NCI-H2227 (cell line): ENCODE measurements around the gene FNBP1.
"Not testable (repeated sequence)": the region's sequence is repeated elsewhere in the genome, so short reads cannot be mapped to it uniquely, and the experiment has no call there.

Source experiments
- DNase-seq: peaks from one replicate; lab custom pipeline; 2025; ENCODE audit not compliant: unreplicated experiment; lab: John Stamatoyannopoulos, UW

Gene FNBP1

GRCh38 chr9:129995409-129996160 is 47.4 kb downstream of the FNBP1 start:
- no peak for DNase-seq

GRCh38 chr9:129994882-129995281 is 48.1 kb downstream of the FNBP1 start:
- no peak for DNase-seq

GRCh38 chr9:129991139-129991538 is 51.9 kb downstream of the FNBP1 start:
- DNase-seq, result not testable (repeated sequence)

- no peak for DNase-seq
Measured at GRCh38 chr9:129990269-129991010, 52.5 kb downstream of the FNBP1 start.

- no peak for DNase-seq
Measured at GRCh38 chr9:129989740-129990139, 53.2 kb downstream of the FNBP1 start.

GRCh38 chr9:129989362-129989708 is 53.7 kb downstream of the FNBP1 start:
- no peak for DNase-seq

GRCh38 chr9:129988607-129989361 is 54.2 kb downstream of the FNBP1 start:
- no peak for DNase-seq

- DNase-seq, result no peak
Measured at GRCh38 chr9:129987941-129988340, 55.0 kb downstream of the FNBP1 start.

- no peak for DNase-seq
Measured at GRCh38 chr9:129987047-129987446, 55.9 kb downstream of the FNBP1 start.

- not testable (repeated sequence) for DNase-seq
Measured at GRCh38 chr9:129984589-129984988, 58.4 kb downstream of the FNBP1 start.

GRCh38 chr9:129983891-129984290 is 59.1 kb downstream of the FNBP1 start:
- DNase-seq, result no peak

GRCh38 chr9:129981180-129981907 is 61.6 kb downstream of the FNBP1 start:
- DNase-seq, result no peak

- not testable (repeated sequence) for DNase-seq
Measured at GRCh38 chr9:129980224-129980623, 62.8 kb downstream of the FNBP1 start.

GRCh38 chr9:129979071-129979745 is 63.8 kb downstream of the FNBP1 start:
- no peak for DNase-seq

GRCh38 chr9:129972816-129973215 is 70.2 kb downstream of the FNBP1 start:
- DNase-seq, result no peak

GRCh38 chr9:129968690-129969485 is 74.1 kb downstream of the FNBP1 start:
- DNase-seq, result no peak

GRCh38 chr9:129964901-129965734 is 77.9 kb downstream of the FNBP1 start:
- DNase-seq, result no peak

- no peak for DNase-seq
Measured at GRCh38 chr9:129962889-129963703, 79.9 kb downstream of the FNBP1 start.
